ENCODE measurements around the gene UROC1. TPM values are rescaled to one million over a fixed set of nuclear protein-coding genes. Genes with fewer than 3 reads are reported as not detected.

Gene UROC1
- total and polyA plus RNA-seq, 2 of the 13 experiments (the other 11 are each of a cell fraction or from before 2014, with no cell fraction given) = 0.71 to 1.3 TPM

- no peaks in the 10 kb centered on the region for H3K9me3 ChIP-seq (ENCODE audit: low read length)
- DNase-seq (ENCODE audit: low spot score) (no peak), FAIRE-seq (no peak), ATAC-seq (no peak)
- in situ Hi-C loops (cut with HindIII; ENCODE audit: extremely low pct_ligation_motif_present, low pct_unique_long_range_greater_than_20kb) = no loop called here
- ChIA-PET POLR2A (no interaction called here), CTCF (ENCODE audit: low intra/inter-chr PET ratio, low total read pairs) (no interaction called here)
- intact Hi-C loops (cut with micrococcal nuclease; ENCODE audit: unreplicated experiment) = no loop called here
- H3K4me3 ChIP-seq (replicated peaks in 1 of 3; ENCODE audit: insufficient read depth in 1 of 3, low read depth in 2 of 3, low read length in 3 of 3) = no peak overlapping the region
- no peak overlapping the region for H3K4me2 ChIP-seq (ENCODE audit: low read depth, low read length)
- no peaks in the 10 kb centered on the region for H3K27me3 ChIP-seq (ENCODE audit: control insufficient read depth in 1 of 2, insufficient read depth in 2 of 2, low read length in 2 of 2)
- no peak overlapping the region for H2AFZ ChIP-seq (ENCODE audit: low read length)
- peaks cover 50% of the 10 kb centered on the region for H3K4me1 ChIP-seq (ENCODE audit: insufficient read depth, low read length)
- peaks cover 19% of the 10 kb centered on the region; the same call in 1 of the 2 replicates for H4K20me1 ChIP-seq (ENCODE audit: insufficient read depth, low read length)
- peak overlapping the region; percentile 58 for H3K27ac ChIP-seq (ENCODE audit: extremely low read length, insufficient read depth, low read length)
- H3K36me3 ChIP-seq (replicated peaks in 1 of 2; ENCODE audit: control insufficient read depth in 1 of 2, insufficient read depth in 2 of 2, low read length in 2 of 2) = peaks cover 36 to 92% of the 10 kb centered on the region in 2 experiments
- H3K9ac ChIP-seq (ENCODE audit: insufficient read depth, low read depth, low read length) = no peak overlapping the region
- H3K79me2 ChIP-seq (ENCODE audit: insufficient read depth, low read length) = peaks cover 32% of the 10 kb centered on the region
- BruUV-seq (replicated peaks) = no TSS peak
- WGBS (ENCODE audit: low lambda C conversion rate) = 90% methylated on average over 4 of the region's 4 CpGs
- TF ChIP-seq TEAD3 (CRISPR knock-in tag; optimal IDR thresholded peaks at IDR 0.05; ENCODE audit: borderline replicate concordance) (peak; percentile 14), TOPORS (CRISPR knock-in tag; IDR thresholded peaks at IDR 0.05) (no peak), POLR2AphosphoS5 (IDR thresholded peaks at IDR 0.05; ENCODE audit: low read depth, low read length) (no peak)
Observed at GRCh38 chr3:126464093-126464492, 53.5 kb downstream of the UROC1 start.

- H3K79me2 ChIP-seq (ENCODE audit: insufficient read depth, low read length) = peaks cover 26% of the 10 kb centered on the region
- POLR2A ChIA-PET = no interaction called here
- CTCF ChIA-PET (ENCODE audit: low intra/inter-chr PET ratio, low total read pairs) = no interaction called here
Observed at GRCh38 chr3:126463521-126463920, 54.1 kb downstream of the UROC1 start.

More at GRCh38 chr3:126463521-126463920, 54.1 kb downstream of the UROC1 start:
- H4K20me1 ChIP-seq (ENCODE audit: insufficient read depth, low read length) = peaks cover 19% of the 10 kb centered on the region; the same call in 1 of the 2 replicates
- ATAC-seq (no peak), FAIRE-seq (no peak), DNase-seq (ENCODE audit: low spot score) (no peak)
- H3K4me3 ChIP-seq (replicated peaks in 1 of 3; ENCODE audit: insufficient read depth in 1 of 3, low read depth in 2 of 3, low read length in 3 of 3) = no peak overlapping the region
- H3K27me3 ChIP-seq (ENCODE audit: control insufficient read depth in 1 of 2, insufficient read depth in 2 of 2, low read length in 2 of 2) = no peaks in the 10 kb centered on the region
- H3K27ac ChIP-seq (ENCODE audit: extremely low read length, insufficient read depth, low read length) = no peak overlapping the region
- in situ Hi-C loops (cut with HindIII; ENCODE audit: extremely low pct_ligation_motif_present, low pct_unique_long_range_greater_than_20kb) = no loop called here
- H3K4me1 ChIP-seq (ENCODE audit: insufficient read depth, low read length) = peaks cover 45% of the 10 kb centered on the region
- no peaks in the 10 kb centered on the region for H3K9me3 ChIP-seq (ENCODE audit: low read length)
- H3K4me2 ChIP-seq (ENCODE audit: low read depth, low read length) = no peak overlapping the region
- no peak for TF ChIP-seq ZNF274 (CRISPR knock-in tag; IDR thresholded peaks at IDR 0.05)
- no peak for TF ChIP-seq HES4 (CRISPR knock-in tag; IDR thresholded peaks at IDR 0.05; ENCODE audit: borderline replicate concordance)
- TF ChIP-seq ZMYM4 (CRISPR knock-in tag; IDR thresholded peaks at IDR 0.05) = no peak
- TF ChIP-seq ONECUT2 (CRISPR knock-in tag; IDR thresholded peaks at IDR 0.05) = no peak
- no peak for TF ChIP-seq ZNF124 (CRISPR knock-in tag; IDR thresholded peaks at IDR 0.05)
- TF ChIP-seq GMEB2 (CRISPR knock-in tag; IDR thresholded peaks at IDR 0.05; ENCODE audit: low read depth) = no peak
- TF ChIP-seq ZSCAN9 (CRISPR knock-in tag; IDR thresholded peaks at IDR 0.05; ENCODE audit: borderline replicate concordance) = no peak
- TF ChIP-seq BRD4 (CRISPR knock-in tag; IDR thresholded peaks at IDR 0.05) = no peak
- no peak for TF ChIP-seq HINFP (CRISPR knock-in tag; IDR thresholded peaks at IDR 0.05; ENCODE audit: low read depth)
- TF ChIP-seq RBM39 (IDR thresholded peaks at IDR 0.05; ENCODE audit: low read depth, low read length, poor library complexity, severe bottlenecking) = no peak
- peaks cover 35 to 91% of the 10 kb centered on the region in 2 experiments for H3K36me3 ChIP-seq (replicated peaks in 1 of 2; ENCODE audit: control insufficient read depth in 1 of 2, insufficient read depth in 2 of 2, low read length in 2 of 2)
- no TSS peak for BruUV-seq (replicated peaks)
- H3K9ac ChIP-seq (ENCODE audit: insufficient read depth, low read depth, low read length) = no peak overlapping the region
- H2AFZ ChIP-seq (ENCODE audit: low read length) = no peak overlapping the region
- intact Hi-C loops (cut with micrococcal nuclease; ENCODE audit: unreplicated experiment) = no loop called here
- 100% methylated on average over 2 of the region's 2 CpGs for WGBS (ENCODE audit: low lambda C conversion rate)
